Esophagus squamous epithelium (tissue), 5 donors: ENCODE results near the gene SIDT2. TPM values are rescaled to one million over a fixed set of nuclear protein-coding genes. Genes with fewer than 3 reads are reported as not detected.

Source experiments
- DNase-seq: peaks from one replicate; lab custom pipeline; 2025; lab: John Stamatoyannopoulos, UW
- H3K27ac ChIP-seq, 4 donors: fragments of 200-600 bp; sonication (generic); one replicate each; pipeline ENCODE4 v1.5.1; 2016 to 2019; ENCODE audit warnings: mild to moderate bottlenecking in 1 of 4
- H3K27me3 ChIP-seq, 4 donors: fragments of 200-600 bp; sonication (generic); 1 replicate in 3 of 4; 2 replicates in 1 of 4; pipeline versions ENCODE4 v1.5.1 to v1.6.0; 2017 to 2021; ENCODE audit warnings: antibody characterized with exemption in 1 of 4
- H3K36me3 ChIP-seq, 3 donors: fragments of 200-600 bp; sonication (generic); one replicate each; pipeline ENCODE4 v1.5.1; 2016 to 2019
- H3K4me1 ChIP-seq, 3 donors: fragments of 200-600 bp; sonication (generic); one replicate each; pipeline ENCODE4 v1.5.1; 2017 to 2019
- H3K4me3 ChIP-seq, 4 donors: fragments of 200-600 bp; sonication (generic); 1 replicate in 3 of 4; 2 replicates in 1 of 4; pipeline ENCODE4 v1.5.1; 2016 to 2019; ENCODE audit warnings: mild to moderate bottlenecking in 2 of 4, moderate library complexity in 1 of 4
- H3K9me3 ChIP-seq, 3 donors: fragments of 200-600 bp; sonication (generic); one replicate each; pipeline ENCODE4 v1.5.1; 2016 to 2019
- POLR2A ChIP-seq, 4 donors: fragments of 450-650 bp; IDR thresholded peaks; one replicate each; pipeline ENCODE4 v1.6.1; 2017; ENCODE audit warnings: antibody characterized with exemption in 4 of 4, mild to moderate bottlenecking in 4 of 4, moderate library complexity in 3 of 4
- WGBS, 2 donors: methylation state at CpG; one replicate each; pipeline ENCODE4 v1.1.5; 2018; 5-methylcytosine and 5-hydroxymethylcytosine counted together
- intact Hi-C: fragments of 100-400 bp; cut with DNase I; formaldehyde crosslinking; loops from one replicate; pipeline ENCODE4 v1.15.0; 2022
- total RNA-seq, 4 donors: library from RNA; depleted of rRNA; stranded (reverse); fragments of >200 nt; gene quantifications; one replicate each; pipeline ENCODE4 v1.1.0, GENCODE V29; 2016
- TF ChIP-seq, protein P1 (sequence below), 6 experiments: fragments of 450-650 bp in 4 of 6; fragments of 200-600 bp in 2 of 6; sonication (generic) in 2 of 6; IDR thresholded peaks; one replicate each; pipeline ENCODE4 v1.5.1; 2016 to 2019; ENCODE audit warnings: antibody characterized with exemption in 6 of 6, mild to moderate bottlenecking in 4 of 6, moderate library complexity in 4 of 6
- donor health status: DM: yes; HTN: yes; CAD: no.

Gene SIDT2
- total RNA-seq, 4 donors from 2014 or later, result 6.9 to 20.0 (median 9.4) TPM

DNA sequence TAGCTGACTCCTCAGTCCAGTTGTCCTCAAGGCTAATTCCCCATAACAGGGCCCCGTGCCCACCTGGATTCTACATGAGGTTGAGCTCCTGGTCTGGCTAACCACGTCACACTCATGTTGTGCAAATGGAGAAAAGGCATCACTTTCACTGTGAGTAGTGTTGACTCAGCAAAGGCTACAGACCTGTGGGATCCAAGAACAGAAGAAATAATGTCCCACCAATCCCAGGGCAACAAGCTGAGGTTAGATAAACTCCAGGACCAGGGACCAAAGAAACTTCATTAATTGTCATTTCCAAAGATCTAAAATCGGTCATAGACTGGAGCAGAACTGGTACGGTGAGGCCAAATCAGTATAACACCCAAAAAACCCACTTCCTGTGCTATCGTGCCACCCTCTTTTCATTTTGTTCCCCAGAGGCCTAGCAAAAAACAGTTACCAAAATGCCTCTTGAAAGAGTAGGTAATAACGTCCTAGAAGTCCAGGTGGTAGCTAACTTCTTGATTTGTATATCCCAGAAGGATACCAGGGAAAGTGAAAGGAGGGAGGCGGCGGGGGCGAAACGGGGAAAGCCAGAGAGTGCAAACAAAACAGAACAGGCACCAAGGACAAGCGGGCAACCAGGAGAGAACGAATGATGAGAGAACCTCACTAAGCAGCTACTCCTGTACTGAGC, 51.9 kb downstream of the SIDT2 start:
- H3K27me3 ChIP-seq, result no peaks in the 10 kb centered on the region
- 42 to 53% methylated on average over 10 to 11 of the region's 12 CpGs for WGBS, 2 donors
- peaks cover 15 to 55% (median 15%) of the 10 kb centered on the region in 3 donors for H3K4me1 ChIP-seq
- TF ChIP-seq, protein P1, sequence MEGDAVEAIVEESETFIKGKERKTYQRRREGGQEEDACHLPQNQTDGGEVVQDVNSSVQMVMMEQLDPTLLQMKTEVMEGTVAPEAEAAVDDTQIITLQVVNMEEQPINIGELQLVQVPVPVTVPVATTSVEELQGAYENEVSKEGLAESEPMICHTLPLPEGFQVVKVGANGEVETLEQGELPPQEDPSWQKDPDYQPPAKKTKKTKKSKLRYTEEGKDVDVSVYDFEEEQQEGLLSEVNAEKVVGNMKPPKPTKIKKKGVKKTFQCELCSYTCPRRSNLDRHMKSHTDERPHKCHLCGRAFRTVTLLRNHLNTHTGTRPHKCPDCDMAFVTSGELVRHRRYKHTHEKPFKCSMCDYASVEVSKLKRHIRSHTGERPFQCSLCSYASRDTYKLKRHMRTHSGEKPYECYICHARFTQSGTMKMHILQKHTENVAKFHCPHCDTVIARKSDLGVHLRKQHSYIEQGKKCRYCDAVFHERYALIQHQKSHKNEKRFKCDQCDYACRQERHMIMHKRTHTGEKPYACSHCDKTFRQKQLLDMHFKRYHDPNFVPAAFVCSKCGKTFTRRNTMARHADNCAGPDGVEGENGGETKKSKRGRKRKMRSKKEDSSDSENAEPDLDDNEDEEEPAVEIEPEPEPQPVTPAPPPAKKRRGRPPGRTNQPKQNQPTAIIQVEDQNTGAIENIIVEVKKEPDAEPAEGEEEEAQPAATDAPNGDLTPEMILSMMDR (IDR thresholded peaks at IDR 0.05), result no peak
- TF ChIP-seq POLR2A (IDR thresholded peaks at IDR 0.05), result no peak
- no peak for DNase-seq
- H3K36me3 ChIP-seq, result peaks cover 10 to 47% (median 22%) of the 10 kb centered on the region in 3 donors
- H3K27ac ChIP-seq, result peak overlapping the region in 3 of 4 donors; percentile 91 to 99 (median 97)
- H3K9me3 ChIP-seq, result no peaks in the 10 kb centered on the region
- intact Hi-C loops, result no loop called here
- H3K4me3 ChIP-seq, result peak overlapping the region in 3 of 4 donors; percentile 84 to 93 (median 89)

DNA sequence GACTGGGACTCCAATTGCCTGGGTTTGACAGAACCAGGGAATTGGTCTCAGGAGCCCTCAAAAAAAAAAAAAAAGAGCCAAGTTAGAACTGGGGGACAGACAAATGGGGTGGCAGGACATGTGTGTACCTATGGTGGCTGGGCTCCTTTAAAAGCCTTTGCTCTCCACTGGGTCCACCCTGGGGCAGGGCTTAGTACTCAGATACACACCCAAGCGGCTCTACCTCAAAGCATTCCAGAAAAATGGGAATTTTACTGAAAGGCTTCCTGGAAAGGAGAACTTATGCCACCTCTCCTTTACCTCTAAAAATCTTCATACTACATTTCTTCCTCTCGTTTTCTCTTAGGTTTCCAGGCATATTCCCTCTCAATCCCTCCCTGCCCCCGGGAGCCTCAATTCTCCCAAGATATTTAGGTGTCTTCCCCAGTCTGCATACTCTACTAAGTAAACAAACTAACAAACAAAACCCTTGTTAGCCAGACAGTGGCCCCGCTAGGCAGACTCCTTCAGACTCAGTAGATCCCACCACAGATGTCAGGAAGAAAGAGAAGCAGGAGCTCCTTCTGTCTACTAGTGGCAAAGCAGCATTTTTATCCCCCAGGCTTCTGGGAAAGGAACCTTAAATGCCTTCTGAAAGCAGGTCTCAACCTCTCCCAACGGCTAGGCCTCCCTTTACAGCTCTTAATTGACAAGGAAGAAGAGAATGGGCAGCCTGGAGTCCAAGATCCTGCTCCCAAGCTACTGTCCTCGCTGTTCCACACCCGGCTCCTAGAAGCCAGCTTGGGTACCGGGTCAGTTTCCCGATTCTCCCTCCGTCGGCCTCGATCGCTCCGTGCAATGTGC, 52.7 kb downstream of the SIDT2 start:
- no peak for DNase-seq
- Histone ChIP-seq H3K27me3 (no peaks in the 10 kb centered on the region), H3K9me3 (no peaks in the 10 kb centered on the region), H3K4me1 (peaks cover 15 to 48% (median 15%) of the 10 kb centered on the region in 3 donors), H3K4me3 (peak overlapping the region; percentile 64 to 93 (median 86)), H3K27ac (peak overlapping the region; percentile 91 to 99 (median 97)), H3K36me3 (peaks cover 10 to 47% (median 22%) of the 10 kb centered on the region in 3 donors)
- WGBS, 2 donors, result 2 to 3% methylated on average over 14 of the region's 14 CpGs
- intact Hi-C loops, result no loop called here
- TF ChIP-seq, protein P1 (IDR thresholded peaks at IDR 0.05), result no peak
- TF ChIP-seq POLR2A (IDR thresholded peaks at IDR 0.05), result no peak

DNA sequence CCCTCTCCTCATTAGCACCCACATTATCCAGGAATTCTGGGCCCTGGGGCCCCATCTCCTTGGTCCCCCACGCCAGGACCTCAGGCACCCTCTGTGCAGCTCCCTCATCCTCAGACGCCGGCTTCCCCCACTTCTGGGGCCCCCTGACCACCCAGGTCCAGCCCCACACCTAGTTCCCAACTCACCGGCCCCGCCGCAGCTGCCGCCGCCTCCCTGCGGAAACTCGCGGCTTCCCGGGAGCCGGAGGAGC, 53.2 kb downstream of the SIDT2 start, which contains the start of gene PCSK7:
TSS of gene PCSK7 (minus strand) at position 232 of the 250 bp plus-strand sequence. CDS start 2,229 bp downstream, outside the sequence.
- H3K27me3 ChIP-seq, result no peaks in the 10 kb centered on the region
- peak within 1 kb of the TSS; percentile 64 to 93 (median 86) for H3K4me3 ChIP-seq
- peaks cover 10 to 42% (median 22%) of the 10 kb centered on the region in 3 donors for H3K36me3 ChIP-seq
- TF ChIP-seq, protein P1 (IDR thresholded peaks at IDR 0.05), result no peak
- TF ChIP-seq POLR2A (IDR thresholded peaks at IDR 0.05), result no peak
- H3K4me1 ChIP-seq, result peaks cover 15 to 47% (median 15%) of the 10 kb centered on the region in 3 donors
- peak within 1 kb of the TSS; percentile 91 to 99 (median 97) for H3K27ac ChIP-seq
- WGBS, 2 donors, result 0% methylated on average over 1 of the region's 13 CpGs; no CpG with 5 or more reads in 1 of the 2 donors
- H3K9me3 ChIP-seq, result no peaks in the 10 kb centered on the region
- intact Hi-C loops, result no loop called here
- DNase-seq, result no peak

DNA sequence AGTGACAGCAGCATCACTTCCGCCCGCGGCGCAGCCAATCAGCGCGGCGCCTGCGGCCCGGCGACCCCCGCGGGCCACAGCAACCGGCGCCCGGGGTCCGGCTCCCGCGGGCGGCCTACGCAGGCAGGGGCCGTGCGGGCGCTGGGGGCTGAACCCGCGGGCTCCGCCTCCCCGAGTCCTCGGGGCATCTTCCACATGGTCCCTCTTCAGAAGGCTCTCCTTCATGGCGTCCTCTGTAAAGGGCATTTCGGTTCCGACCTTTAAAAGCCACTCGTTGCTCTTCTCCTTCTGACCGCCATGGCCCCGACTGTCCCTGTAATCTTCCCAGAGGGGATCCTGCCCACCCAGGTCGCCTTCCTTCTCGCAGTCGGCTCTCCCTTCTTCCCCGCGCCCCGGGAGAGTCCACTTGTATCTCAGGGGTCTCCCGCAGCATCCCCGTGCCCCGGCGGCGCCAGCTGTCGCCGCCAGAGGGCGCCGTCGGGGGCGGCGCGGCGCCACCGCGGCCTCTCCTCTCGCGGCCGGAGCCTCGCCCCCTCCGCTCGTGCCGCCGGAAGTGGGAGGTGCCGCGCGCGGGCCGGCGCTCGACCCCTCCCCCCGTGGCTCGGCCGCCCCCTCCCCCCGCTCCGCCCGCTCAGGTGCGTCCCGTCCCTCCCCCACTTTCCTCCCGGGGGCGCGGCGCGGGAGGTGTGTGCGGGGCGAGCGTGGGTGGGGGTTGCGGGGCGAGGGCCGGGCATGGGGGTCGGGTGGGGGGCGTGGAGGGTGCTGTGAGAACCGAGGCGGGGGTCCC, 53.7 kb downstream of the SIDT2 start, which contains the start of gene RNF214:
TSS of gene RNF214 (plus strand) at position 580 of the 787 bp plus-strand sequence. CDS start 1,602 bp downstream, outside the sequence.
- Histone ChIP-seq H3K36me3 (peaks cover 10 to 42% (median 18%) of the 10 kb centered on the region in 3 donors), H3K27me3 (no peaks in the 10 kb centered on the region), H3K4me3 (peak within 1 kb of the TSS; percentile 64 to 93 (median 86)), H3K27ac (peak within 1 kb of the TSS; percentile 91 to 99 (median 97)), H3K9me3 (no peaks in the 10 kb centered on the region), H3K4me1 (peaks cover 15 to 47% (median 15%) of the 10 kb centered on the region in 3 donors)
- intact Hi-C loops, result no loop called here
- 0% methylated on average over 7 to 16 of the region's 94 CpGs for WGBS, 2 donors
- TF ChIP-seq, protein P1 (IDR thresholded peaks at IDR 0.05), result peak; percentile 70 to 99 (median 98)
- TF ChIP-seq POLR2A (IDR thresholded peaks at IDR 0.05), result peak in 2 of 4 donors; percentile 54 to 64
- no peak for DNase-seq
